AG09309 (cell line): ENCODE results near the gene CENPX.
A peak's percentile ranks its signal among the peaks of the same experiment; 100 is the strongest.

Experiments used
- DNase-seq: peaks from one replicate; pipeline ENCODE4 v3.0.0-alpha.2; 2010; ENCODE audit warnings: low read depth
- H3K4me3 ChIP-seq: 2 replicates; pipeline ENCODE4 v1.5.1; 2011; ENCODE audit warnings: mild to moderate bottlenecking, low read depth, low read length, moderate library complexity; ENCODE audit not compliant: control insufficient read depth
- CTCF ChIP-seq: IDR thresholded peaks from 2 replicates; pipeline ENCODE4 v1.5.1; 2011; ENCODE audit warnings: mild to moderate bottlenecking, low read depth, low read length, inconsistent platforms; ENCODE audit not compliant: insufficient read depth, control insufficient read depth; ENCODE audit errors: missing control alignments

The CENPX gene

GRCh38 chr17:82022310-82022980 is at the start of gene CENPX:
Gene CENPX (minus strand): TSS chr17:82022878. CDS start chr17:82022861, 17 bp downstream.
- peak within 1 kb of the TSS; percentile 77 for H3K4me3 ChIP-seq
- no peak for DNase-seq
- TF ChIP-seq CTCF, result no peak

DNA sequence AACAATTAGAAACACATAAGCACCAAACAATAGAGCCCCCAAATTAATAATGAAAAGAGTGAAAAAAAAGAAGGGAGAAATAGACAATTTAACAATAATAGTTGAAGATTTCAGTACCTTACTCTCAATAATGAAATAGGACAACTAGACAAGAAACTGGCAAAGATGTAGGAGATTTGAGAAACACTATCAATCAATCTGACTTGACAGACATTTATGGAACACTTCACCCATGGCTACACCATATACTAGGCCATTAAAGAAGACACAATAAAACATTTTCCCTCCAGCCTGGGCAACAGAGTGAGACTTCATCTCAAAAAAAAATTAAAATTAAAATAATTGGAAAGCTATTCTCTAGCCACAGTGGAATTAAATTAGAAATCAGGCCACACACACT is 47.9 kb upstream of the CENPX start:
- H3K4me3 ChIP-seq, result no peak overlapping the region
- no peak for TF ChIP-seq CTCF
- no peak for DNase-seq

DNA sequence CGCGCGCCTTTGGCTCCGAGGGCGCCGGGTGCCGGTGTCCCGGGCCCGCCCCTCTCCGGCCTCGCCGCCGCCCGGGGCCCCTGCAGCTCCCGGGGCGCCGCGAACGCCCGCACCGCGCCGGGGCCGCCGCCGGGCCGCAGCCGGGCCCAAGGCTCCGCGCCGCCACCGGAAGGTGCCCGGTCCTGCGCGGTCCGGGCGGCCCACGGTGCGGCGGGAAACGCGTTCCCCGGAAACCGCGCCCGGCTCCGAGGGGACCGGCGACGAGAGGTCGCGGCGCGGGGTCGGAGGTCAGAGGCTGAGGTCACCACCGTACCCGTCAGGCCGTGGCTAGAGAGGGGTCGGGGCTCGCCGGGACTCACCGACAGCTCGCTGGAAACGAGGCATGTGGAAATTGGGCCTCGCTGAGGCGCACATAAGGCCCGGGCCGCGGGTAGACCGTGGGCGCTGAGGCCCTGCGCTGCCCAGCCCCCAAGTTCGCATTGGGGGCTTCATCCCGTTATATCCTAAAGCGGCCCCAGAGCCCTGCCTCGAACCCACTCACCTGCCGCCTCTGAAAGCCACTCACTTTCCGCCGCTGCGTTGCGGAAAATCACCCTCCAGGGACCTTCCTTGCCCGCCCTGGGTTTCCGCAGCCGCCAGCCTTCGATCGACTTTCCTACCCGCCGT is 43.1 kb upstream of the CENPX start, which contains the start of gene DUS1L:
TSS of gene DUS1L (minus strand) at position 167 of the 666 bp plus-strand sequence. CDS start 745 bp downstream, outside the sequence.
- no peak for TF ChIP-seq CTCF
- no peak for DNase-seq

DNA sequence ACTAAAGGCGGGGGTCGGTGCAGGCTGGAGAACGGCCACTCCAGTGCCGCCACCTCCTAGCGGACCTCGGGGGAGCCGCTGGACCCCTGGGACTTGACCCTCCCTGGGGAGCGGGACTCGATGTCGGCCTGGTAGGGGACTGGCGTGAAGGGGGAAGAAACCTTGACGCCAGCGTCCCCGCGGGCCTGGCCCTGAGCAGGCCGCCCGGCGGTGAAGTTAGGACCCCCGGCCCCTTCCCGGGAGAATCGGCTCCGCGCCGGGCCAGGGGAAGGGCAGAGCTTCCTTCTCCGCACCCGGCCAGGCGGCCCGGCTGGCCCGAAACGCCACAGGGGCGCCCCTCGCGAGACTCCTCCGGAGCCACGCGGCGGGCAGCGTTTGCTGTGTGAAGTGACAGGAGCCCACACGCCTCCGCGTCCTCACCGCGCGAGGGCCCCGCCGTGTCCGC is 42.5 kb upstream of the CENPX start:
- no peak for DNase-seq
- TF ChIP-seq CTCF, result no peak
- H3K4me3 ChIP-seq, result peak overlapping the region; percentile 84

More for the DNA sequence above, 43.1 kb upstream of the CENPX start, which contains the start of gene DUS1L:
- H3K4me3 ChIP-seq, result peak within 1 kb of the TSS; percentile 84

- no peak for TF ChIP-seq CTCF
- H3K4me3 ChIP-seq, result peak overlapping the region; percentile 84
- no peak for DNase-seq
These were observed 41.9 kb upstream of the CENPX start for GRCh38 chr17:82064433-82065192.
